Measurements from ENCODE around the gene CDC7.
A peak's percentile ranks its signal among the peaks of the same experiment; 100 is the strongest.
"Not testable (repeated sequence)": the region's sequence is repeated elsewhere in the genome, so short reads cannot be mapped to it uniquely, and the experiment has no call there.

CDC7 gene

DNA sequence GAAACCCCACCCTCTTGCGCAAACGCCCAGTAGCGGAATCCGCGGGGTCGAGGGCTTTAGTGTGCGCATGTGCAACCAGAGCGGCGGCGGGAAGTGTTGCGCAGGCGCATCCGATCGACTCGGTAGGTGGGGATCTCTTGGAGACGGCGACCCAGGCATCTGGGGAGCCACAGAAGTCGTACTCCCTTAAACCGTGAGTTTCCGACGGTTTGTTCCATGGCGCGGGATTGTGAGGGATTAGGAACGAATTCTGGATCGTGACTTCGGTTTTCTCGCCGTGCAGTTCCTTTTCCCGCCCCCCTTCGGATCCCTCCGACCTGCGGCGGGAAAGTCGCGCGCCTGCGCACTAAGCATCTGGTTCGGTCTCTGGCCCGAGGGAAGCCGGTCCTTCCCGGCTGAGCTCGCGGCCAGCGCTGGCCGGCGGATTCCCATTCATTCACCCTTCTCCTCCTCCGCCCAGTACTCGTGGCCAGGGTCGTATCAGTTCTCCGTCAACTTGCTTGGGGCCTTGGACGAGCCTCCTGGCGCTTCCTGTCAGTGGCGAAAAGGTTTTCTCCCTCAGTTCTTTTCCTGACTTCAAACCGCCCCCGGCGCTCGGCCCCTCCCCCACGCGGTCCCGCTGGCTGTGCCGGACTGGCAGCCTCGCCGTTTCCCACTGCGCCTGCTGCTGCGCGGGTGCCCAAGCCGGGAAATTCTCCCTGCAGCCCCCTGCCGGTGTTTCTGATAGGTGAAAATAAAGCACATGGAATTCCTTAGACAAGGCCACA is at the start of gene CDC7:
Gene CDC7 (plus strand): TSS at position 96 of the 767 bp plus-strand sequence. CDS start 866 bp downstream, outside the sequence.
- peak; percentile 95 for DNase-seq (ENCODE audit: low read depth)
- peak within 1 kb of the TSS; percentile 85 for H3K4me3 ChIP-seq (replicated peaks; ENCODE audit: low read depth, low read length)
- TF ChIP-seq, protein P1, sequence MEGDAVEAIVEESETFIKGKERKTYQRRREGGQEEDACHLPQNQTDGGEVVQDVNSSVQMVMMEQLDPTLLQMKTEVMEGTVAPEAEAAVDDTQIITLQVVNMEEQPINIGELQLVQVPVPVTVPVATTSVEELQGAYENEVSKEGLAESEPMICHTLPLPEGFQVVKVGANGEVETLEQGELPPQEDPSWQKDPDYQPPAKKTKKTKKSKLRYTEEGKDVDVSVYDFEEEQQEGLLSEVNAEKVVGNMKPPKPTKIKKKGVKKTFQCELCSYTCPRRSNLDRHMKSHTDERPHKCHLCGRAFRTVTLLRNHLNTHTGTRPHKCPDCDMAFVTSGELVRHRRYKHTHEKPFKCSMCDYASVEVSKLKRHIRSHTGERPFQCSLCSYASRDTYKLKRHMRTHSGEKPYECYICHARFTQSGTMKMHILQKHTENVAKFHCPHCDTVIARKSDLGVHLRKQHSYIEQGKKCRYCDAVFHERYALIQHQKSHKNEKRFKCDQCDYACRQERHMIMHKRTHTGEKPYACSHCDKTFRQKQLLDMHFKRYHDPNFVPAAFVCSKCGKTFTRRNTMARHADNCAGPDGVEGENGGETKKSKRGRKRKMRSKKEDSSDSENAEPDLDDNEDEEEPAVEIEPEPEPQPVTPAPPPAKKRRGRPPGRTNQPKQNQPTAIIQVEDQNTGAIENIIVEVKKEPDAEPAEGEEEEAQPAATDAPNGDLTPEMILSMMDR (IDR thresholded peaks at IDR 0.05; ENCODE audit: low read length, missing control alignments) = peak; percentile 38

DNA sequence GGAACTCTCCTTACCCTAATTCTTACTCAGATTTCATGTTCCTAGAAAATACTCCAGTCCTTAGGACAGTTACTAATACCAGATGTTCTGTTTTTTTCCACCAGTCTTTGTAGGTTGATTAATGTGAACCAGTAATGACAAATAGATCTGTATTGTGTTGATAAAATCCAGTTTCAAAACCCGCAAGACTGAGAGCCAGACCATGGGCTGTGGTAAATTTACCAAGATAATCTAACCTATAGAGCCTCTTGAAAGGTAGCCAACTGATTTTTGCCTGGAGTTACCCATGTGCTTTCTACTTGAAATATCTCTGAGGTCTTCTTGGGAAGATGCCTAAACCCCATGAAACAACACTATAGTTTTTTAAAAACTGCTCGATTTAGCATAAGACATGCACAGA is 46.5 kb upstream of the CDC7 start:
- H3K4me3 ChIP-seq (replicated peaks; ENCODE audit: low read depth, low read length) = no peak overlapping the region
- no peak for DNase-seq (ENCODE audit: low read depth)
- TF ChIP-seq, protein P1 (IDR thresholded peaks at IDR 0.05; ENCODE audit: low read length, missing control alignments) = no peak

DNA sequence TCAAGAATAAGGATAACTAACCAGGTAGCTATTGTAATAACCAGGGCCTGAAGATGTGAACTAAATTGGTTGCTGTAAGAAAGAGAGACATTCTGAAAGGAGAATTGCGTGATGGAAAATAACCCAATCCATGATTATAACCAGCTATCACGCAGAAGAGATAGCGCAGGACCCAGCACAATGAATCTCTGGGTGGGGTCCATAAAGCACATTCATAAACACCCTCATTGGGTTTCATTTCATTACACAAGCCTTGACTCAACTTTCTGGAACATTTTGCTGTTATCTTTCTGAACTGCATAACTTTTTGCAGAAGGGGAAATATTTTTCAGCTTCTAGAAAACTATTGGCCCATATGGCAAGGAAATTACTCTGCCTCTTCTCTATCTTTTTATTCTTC is 45.3 kb upstream of the CDC7 start:
- TF ChIP-seq, protein P1 (IDR thresholded peaks at IDR 0.05; ENCODE audit: low read length, missing control alignments) = no peak
- no peak overlapping the region for H3K4me3 ChIP-seq (replicated peaks; ENCODE audit: low read depth, low read length)
- DNase-seq (ENCODE audit: low read depth) = no peak

DNA sequence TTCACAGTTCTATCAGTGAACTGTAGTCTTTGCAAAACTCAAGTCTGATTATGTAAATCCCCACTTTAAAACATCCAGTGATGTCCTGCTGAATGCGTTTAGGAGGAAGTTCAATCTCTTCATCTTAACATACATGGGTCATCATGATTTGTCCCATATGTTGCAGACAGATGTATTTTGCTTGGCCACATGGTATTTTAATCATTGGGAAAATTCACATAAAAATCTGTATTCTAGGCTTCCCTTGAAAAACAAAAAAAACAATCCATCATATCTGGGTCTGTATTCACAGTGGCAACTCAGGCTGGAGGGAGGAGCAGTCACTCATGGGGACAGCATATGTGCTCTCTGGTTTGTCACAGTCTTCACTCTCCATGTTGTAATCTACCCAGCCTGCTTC is 44.8 kb upstream of the CDC7 start:
- no peak for DNase-seq (ENCODE audit: low read depth)
- TF ChIP-seq, protein P1 (IDR thresholded peaks at IDR 0.05; ENCODE audit: low read length, missing control alignments) = no peak
- no peak overlapping the region for H3K4me3 ChIP-seq (replicated peaks; ENCODE audit: low read depth, low read length)

DNA sequence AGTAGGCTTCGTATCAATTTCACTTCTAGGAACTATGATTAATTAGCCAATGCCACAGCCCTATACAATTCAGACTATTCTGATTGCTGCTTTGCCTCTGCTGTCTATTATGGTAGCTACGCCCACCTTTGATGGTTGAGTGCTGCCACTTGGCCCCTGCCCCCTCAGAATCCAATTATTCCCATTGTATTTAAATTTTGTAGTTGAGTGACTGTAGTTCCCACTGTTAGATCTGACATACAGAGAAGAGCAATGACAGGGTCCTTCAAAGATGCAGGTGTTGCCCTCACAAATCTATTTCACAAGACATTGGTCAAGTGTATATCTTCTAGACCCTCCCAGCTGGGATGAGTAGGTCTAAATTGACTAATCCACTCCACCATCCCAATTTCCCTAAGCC is 35.3 kb upstream of the CDC7 start:
- not testable (repeated sequence) for H3K4me3 ChIP-seq (replicated peaks; ENCODE audit: low read depth, low read length); DNase-seq (ENCODE audit: low read depth)

DNA sequence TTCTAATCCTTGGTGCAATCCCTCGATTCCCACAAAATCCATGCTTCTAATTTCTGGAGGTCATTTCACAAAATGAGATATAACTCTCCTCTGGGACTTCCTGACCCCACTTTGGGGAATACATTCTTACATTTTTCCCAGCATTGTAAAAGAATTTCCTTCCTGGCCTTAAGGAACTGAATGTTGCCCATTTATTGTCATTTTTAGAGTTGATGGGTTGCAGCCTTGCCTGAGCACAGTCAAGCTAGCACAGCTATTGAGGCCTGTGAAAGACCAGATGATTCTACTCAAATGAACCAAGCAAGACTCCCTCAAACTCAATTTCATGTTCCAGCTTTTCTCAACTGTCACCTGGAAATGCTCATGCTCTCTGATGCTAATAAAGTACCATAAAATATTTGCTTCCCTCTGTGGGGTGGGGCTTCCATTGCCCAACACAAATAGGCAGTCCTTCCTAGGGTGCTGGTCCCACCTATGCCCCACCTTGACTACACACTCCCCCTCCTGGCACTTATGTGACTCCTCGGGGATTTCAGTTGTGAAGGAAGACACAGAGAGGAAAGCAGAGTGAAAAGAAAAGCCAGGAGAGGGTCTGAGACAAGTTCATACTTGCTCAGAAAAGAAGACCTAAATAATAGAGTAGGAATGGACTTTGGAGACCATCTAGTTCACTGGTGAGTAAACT is 24.0 kb upstream of the CDC7 start:
- peak; percentile 84 for DNase-seq (ENCODE audit: low read depth)
- no peak overlapping the region for H3K4me3 ChIP-seq (replicated peaks; ENCODE audit: low read depth, low read length)
- TF ChIP-seq, protein P1 (IDR thresholded peaks at IDR 0.05; ENCODE audit: low read length, missing control alignments) = no peak

DNA sequence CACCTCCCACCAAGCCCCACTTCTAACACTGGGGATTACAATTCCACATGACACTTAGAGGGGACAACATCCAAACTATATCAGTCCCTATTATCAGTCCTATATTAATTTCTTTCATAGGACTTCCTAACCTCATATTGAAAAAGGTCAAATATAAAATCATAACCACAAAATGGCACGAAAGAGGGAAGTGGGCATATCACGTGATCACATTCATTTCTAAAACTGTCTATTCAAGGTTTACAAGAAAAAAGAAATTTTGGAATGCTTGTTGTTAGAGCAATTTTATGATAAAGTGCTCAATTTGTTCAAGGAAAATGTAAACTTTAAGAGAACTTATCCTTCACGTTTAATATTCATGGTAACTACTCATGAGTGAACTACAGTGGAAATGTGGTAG is 13.2 kb upstream of the CDC7 start:
- H3K4me3 ChIP-seq (replicated peaks; ENCODE audit: low read depth, low read length) = no peak overlapping the region
- TF ChIP-seq, protein P1 (IDR thresholded peaks at IDR 0.05; ENCODE audit: low read length, missing control alignments) = no peak
- no peak for DNase-seq (ENCODE audit: low read depth)
